ENCODE data around the gene YARS1.

Gene YARS1

DNA sequence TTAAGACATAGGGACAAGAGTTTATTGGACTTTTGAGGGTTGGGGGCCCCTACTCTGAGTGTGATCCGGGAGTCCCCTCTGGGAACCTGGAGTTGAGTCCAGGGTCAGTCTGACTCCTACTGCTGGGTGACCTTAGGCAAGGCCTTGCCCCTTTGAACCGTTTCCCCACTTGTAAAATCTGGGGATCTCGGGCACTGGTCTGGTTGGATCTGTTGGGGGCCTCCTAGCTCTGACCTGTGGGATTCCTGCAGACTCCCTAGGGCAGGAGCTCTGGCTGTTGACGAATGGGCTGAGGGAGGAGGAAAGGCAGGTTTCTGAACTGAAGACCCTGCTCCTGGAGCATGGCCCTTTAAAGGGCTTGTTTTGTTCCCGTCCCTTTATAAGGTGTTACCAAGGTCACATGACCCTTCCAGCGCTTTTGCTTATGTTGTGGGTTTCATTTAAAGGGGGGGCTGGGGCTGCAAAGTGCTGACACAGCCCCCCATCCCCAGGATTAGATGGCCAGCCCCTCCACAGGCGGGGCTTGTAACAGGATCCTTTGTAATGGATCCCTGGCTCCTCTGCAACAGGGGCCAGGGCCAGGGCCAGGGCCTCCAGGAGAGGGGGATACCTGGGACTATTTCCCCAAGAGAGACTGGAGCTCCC is 50.7 kb downstream of the YARS1 start:
- in situ Hi-C loops (cut with MboI; ENCODE audit: low sequenced_read_pairs), result loop anchor here (10.0 kb wide), 1 partner anchor 52 kb away; no protein-coding TSS in a partner anchor

DNA sequence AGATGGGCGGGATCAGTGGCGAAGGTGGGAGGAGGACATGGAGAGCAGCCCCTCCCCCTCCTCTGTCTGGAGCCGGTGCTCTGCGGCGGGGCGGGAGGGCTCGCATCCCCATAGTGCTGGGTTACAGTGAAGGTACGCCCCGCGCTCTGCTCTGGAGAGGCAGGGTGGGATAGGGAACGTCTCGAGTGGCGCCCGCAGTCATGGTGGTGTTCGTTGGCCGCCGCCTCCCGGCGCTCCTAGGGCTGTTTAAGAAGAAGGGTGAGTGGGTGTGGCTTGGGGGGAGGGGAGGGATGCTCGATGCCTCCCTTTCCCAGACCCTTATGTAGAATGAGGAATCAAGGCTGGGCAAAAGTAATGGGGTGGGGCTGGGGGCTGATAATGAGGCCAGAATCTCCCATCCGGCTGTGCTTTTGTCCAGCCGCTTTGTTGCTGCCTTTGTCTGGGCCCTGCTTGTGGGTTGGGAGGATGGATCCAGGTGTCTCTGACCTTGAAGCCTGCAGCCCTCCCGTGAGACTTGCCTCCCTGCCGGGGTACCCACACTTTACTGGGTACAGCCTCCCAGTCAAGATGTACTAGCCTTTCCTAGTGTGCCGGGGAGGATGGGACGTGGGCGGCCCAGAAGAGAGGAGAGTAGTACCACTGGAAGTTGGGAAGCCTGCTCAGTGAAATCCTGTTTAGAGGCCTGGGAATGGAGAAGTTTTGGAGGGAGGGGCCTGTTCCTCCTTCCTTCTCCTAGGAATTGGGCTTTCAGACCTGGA is 51.4 kb downstream of the YARS1 start:
- in situ Hi-C loops (cut with MboI; ENCODE audit: low sequenced_read_pairs), result loop anchor here (10.0 kb wide), 1 partner anchor 51 kb away; no protein-coding TSS in a partner anchor

DNA sequence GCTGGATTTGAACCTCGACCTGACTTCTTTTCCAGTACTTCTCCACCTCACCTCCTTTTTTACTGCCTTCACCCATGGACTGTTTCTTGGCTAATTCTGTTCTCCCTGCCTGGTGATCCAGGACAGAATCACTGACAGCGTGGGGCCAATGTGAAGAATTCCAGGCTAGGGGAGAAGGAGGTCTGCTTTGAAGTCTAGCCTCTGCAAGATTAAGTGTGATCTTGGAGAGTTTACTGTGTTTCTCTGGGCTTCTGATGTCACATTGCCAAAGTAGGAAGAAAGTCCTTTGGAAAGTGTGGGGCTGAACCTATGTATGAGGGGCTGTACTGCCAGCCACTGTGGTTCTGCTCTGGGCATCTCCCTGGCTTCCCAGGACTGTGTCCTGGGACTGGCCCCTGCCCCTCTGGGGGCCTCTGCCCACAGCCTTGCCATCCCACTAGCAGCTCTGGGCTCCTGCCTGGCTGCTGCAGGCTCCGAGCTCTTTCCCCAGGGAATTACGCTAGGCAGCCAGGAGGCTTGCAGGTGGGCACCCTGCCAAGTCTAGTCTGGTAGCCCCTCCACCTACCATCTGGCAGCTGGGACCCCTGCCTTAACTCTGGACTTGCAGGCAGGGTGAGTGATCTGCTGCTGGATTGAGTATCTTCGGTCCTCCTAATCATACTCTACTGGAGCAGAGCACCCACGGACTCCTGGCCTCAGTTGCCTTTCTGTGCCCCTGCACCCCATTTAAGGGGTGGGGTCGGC is 52.2 kb downstream of the YARS1 start:
- in situ Hi-C loops (cut with MboI; ENCODE audit: low sequenced_read_pairs), result loop anchor here (10.0 kb wide), 1 partner anchor 50 kb away; no protein-coding TSS in a partner anchor

DNA sequence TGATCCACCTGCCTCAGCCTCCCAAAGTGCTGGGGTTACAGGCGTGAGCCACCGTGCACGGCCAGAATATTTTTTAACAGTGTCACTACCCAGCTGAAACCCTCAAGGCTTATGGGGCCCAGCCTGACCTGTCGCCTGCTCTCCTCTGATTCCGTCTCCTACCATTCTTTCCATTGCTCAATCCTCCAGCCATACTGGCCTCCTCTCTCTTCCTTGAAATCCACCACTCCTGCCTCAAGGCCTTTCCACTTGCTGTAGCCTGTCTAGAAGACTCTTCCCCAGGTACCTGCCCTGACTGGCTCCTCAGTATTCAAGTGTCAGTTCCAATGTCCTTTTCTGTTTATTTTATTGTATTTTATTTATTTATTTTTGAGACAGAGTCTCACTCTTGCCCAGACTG is 53.9 kb downstream of the YARS1 start:
- in situ Hi-C loops (cut with MboI; ENCODE audit: low sequenced_read_pairs), result loop anchor here (10.0 kb wide), 1 partner anchor 48 kb away; no protein-coding TSS in a partner anchor

DNA sequence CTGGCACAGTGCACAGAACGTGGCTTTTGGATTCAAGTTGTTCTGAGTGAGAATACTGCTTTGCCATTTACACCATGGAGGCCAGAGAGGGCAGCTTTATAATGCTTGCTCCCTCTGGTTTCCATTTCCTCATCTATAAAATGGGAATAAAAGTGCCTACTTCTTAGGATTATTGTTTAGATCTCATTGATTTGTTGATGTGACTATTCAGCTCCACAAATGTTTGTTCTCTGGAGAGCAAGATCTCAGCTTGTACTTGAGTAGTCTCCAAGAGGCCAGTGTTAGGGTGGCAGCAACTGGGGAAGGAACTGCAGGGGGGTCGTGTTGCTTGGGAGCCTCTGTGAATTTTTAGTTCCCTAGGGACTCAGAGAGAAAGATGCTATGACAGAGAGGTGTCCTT is 55.2 kb downstream of the YARS1 start:
- in situ Hi-C loops (cut with MboI; ENCODE audit: low sequenced_read_pairs), result loop anchor here (10.0 kb wide), 1 partner anchor 47 kb away; no protein-coding TSS in a partner anchor

- in situ Hi-C loops (cut with MboI; ENCODE audit: low sequenced_read_pairs), result loop anchor here (10.0 kb wide), 1 partner anchor 47 kb away; no protein-coding TSS in a partner anchor
Observed at GRCh38 chr1:32761253-32761877, 55.8 kb downstream of the YARS1 start.

DNA sequence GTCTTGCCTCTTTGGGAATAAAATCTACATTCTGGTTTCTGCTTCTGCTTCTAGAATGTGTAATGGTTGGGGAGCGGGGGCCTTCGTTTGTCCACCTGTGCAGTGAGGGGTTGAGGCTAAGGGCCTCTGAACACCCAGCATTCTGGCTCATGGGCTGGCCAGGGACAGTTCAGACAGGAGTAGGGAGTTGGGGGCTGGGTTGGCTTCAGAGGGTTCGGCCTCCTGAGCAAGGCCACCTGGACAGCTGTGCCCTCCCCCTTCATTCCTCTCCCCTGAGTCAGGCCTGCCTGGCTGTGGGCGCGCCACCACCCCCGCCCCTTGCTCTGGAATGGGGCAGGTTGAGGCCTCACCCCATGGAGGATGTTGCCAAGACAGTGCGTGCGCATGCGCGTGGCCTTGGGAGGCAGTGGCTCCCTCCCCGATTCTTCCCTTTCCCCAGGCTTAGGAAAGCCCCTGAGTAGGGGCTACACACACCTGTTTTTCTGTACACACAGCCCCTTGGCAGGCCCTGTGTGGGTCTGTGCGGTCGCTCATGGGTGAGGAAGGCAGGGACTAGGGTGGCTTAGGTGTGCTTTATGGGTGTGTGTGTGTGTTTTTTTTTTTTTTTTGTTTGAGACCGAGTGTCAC is 57.0 kb downstream of the YARS1 start:
- in situ Hi-C loops (cut with MboI; ENCODE audit: low sequenced_read_pairs), result loop anchor here (10.0 kb wide), 1 partner anchor 45 kb away; no protein-coding TSS in a partner anchor

DNA sequence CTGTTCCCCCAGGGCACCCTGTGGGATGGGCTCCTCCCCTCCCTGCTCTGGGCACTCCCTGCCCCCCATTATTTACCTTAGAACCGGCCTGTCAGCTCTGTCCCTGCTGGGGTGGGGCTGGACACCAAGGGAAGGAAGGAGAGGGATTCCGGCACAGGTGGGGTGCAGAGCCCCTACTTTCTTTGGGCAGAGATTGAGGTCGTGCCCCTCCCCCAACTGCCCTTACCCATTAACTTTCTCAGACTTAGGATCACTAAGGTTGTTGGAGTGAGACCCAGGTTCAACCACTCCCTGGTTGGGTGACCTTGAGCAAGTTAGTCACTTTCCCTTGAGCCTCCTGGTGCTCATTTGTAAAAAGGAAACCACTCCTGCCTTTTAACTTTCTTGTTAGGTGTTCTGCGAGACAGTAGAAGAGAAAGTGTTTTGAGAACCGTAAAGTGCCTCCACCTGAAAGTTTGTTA is 57.6 kb downstream of the YARS1 start:
- in situ Hi-C loops (cut with MboI; ENCODE audit: low sequenced_read_pairs), result no loop called here

DNA sequence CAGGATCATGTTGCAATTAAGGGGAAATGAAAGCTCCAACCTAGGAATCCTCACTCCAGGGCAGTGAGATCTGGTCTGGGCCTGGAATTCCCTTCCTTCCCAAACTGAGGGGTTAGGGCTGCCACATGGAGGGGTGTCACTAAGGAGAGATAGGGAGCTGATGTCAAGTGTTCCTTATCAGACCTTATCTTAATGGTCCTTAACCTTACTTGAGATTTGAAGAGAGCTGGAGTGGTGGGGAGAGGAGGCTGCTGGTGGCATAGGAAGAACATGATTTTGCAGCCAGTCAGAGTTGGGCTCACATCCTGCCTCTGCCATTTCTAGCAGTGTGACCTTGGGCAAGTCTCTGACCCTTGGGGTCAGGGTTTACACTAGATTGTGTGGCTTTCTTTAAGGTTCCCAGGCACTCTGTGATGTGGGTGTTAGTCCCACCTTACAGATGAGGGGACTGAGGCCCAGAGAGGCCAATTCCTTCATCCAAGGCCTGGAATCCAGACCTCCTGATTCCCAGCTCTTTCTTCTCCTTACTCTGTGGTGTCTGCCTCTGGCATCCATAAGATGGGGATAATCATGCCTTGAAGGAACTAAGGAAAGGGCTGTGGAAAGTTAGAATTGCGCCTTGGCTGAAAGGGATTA is 58.2 kb downstream of the YARS1 start:
- in situ Hi-C loops (cut with MboI; ENCODE audit: low sequenced_read_pairs), result no loop called here

GRCh38 chr1:32758177-32758794 is 58.9 kb downstream of the YARS1 start:
- in situ Hi-C loops (cut with MboI; ENCODE audit: low sequenced_read_pairs), result no loop called here

DNA sequence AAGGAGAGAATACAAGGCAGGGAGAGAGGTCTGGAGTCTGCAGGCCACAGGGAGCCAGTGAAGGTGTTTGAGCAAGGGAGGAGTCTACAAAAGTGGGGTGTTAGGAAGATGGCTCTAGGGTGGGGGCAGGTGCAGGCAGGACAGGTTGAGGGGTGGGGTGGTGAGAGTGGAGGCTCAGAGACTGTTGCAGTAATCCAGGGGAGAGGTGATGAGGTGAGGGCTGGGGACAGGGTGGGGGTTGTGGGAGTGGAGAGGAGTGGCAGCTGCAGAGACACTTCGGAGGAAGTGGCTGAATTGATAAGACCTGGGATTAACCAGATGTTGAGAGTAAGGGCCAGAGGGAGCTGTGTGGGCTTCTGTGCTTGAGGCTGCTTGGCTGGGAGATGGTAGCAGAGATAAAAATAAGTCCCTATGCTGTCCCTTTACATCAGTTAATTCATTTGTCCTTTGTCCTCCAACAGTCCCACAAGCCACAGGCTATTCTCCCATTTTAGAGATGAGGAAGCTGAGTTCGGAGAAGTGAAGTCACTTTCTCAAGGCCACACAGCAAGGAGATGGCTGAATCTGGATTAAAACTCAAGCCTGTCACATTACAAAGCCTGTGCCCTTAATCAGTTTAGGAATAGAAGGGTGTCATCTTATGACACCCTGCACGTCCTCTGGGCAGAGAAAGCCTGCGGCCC is 59.8 kb downstream of the YARS1 start:
- in situ Hi-C loops (cut with MboI; ENCODE audit: low sequenced_read_pairs), result no loop called here

DNA sequence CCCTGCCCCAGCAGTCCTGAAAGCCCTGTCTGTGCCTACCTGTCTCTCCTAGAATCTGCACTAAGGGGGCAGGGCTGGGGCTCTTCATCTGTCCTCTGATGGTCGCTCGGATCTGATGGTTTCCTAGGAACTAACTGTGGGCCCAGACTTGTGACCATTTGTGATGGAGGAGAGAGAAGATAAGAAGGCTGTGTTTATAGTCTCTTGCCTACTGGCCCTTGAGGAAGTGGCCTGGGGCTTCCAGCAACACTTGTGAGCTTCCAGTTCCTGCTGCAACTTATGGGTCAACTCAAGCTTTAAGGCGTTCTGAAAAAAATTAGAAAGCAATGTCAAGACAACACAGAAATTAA is 61.4 kb downstream of the YARS1 start:
- in situ Hi-C loops (cut with MboI; ENCODE audit: low sequenced_read_pairs), result no loop called here

DNA sequence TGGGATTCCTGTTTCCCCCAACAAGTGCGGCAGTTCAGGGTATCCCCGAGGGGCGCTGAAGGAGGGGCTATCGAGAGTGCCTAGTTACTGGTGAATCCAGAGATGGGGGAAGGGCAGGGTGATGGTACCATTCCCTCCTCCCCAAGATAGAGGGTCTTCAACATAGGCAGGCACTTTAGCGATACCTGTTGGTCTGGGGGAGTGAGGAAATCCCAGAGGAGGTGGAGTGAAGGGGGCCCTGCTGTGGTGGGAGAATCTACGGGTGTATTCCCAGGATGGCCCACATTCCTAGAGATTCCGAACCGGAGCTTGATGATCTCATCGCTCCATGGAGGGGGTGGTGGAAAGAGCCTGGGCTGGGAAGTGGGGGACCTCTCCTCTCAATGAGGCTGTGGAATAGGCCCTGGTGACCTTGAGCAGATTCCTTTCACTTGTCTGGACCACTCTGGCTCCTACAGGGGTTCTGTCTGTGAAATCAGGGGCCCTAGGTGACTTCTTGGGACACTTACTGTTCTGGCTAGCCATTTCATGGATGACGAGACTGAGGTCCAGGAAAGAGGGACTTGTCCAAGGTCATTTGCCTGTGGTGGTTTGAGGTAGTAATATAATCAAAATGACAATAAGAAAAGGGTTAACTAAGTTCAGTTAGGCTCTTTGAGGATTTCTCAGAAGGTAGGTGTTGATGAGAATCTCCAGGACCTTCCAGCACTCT is 61.9 kb downstream of the YARS1 start:
- in situ Hi-C loops (cut with MboI; ENCODE audit: low sequenced_read_pairs), result no loop called here

GRCh38 chr1:32754317-32755097 is 62.7 kb downstream of the YARS1 start:
- in situ Hi-C loops (cut with MboI; ENCODE audit: low sequenced_read_pairs), result no loop called here

DNA sequence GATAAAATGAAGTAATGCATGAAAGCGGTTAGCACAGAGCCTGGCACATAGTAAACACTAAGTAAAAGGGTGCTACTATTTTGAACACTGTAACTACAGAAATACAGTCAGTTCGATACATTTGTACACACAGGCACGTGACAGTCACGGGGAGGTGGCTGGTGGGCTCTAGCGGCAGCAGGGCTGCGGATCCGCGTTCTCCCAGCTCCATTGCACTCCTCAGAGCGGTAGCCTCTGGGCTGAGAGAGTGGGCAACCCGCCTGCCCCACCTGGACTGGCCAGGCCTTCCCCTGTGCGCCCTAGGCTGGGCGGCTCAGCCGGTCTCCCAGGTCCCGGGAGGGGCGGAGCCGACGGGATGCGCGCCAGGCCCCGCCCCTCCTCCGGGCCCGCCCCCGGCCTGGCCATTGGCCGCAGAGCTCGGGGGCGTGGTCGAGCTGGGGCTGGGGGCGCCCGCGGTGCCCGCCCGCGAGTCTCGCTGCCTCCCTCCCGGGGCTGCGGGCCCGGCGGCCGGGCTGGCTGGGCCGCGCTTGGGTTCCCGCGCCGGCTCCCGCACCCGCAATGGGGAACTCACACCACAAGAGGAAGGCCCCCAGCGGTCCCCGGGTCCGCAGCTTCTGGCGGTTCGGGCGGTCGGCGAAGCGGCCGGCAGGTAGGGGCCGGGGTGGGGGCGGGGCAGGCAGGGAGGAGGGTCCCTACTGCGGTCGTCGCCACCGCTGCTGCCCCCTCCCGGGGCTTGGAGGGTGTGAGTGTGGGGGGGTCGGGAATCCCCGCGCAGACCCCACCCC is 63.4 kb downstream of the YARS1 start:
- in situ Hi-C loops (cut with MboI; ENCODE audit: low sequenced_read_pairs), result no loop called here

DNA sequence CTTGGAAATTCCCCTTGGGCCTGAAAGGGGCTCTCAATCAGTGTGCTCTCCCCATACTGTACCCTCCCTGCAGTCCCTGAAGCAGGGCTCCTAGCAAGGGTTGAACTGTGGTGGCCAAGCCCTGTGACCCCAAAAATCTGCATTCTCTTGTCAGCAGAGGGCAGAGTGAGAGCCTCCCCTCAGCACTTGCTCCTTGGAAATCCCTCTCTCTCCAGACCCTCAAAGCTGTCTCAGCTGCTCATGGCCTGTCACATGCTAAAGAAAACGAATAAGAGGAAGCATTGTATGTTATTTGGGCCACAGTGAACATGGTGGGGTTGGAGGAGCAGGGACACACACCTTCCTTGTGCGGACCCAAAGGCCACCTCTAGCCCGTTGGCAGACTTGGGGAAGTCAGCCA is 67.4 kb downstream of the YARS1 start:
- in situ Hi-C loops (cut with MboI; ENCODE audit: low sequenced_read_pairs), result no loop called here

- in situ Hi-C loops (cut with MboI; ENCODE audit: low sequenced_read_pairs), result no loop called here
Observed at GRCh38 chr1:32749332-32749731, 67.8 kb downstream of the YARS1 start.
